GM12864 (cell line): ENCODE results near the gene ATG9A.

Experiments used
- DNase-seq: peaks from one replicate; pipeline ENCODE4 v3.0.0-alpha.2; 2011; ENCODE audit warnings: low read depth
- H3K4me3 ChIP-seq: 2 replicates; pipeline ENCODE4 v1.5.1; 2011; ENCODE audit warnings: mild to moderate bottlenecking, low read depth, low read length, control low read depth
- TF ChIP-seq, protein P1 (sequence below): IDR thresholded peaks from 2 replicates; pipeline ENCODE4 v1.5.1; 2011; ENCODE audit warnings: low read depth, mild to moderate bottlenecking, moderate library complexity, low read length, control low read depth, inconsistent platforms; ENCODE audit errors: missing control alignments

ATG9A gene

DNA sequence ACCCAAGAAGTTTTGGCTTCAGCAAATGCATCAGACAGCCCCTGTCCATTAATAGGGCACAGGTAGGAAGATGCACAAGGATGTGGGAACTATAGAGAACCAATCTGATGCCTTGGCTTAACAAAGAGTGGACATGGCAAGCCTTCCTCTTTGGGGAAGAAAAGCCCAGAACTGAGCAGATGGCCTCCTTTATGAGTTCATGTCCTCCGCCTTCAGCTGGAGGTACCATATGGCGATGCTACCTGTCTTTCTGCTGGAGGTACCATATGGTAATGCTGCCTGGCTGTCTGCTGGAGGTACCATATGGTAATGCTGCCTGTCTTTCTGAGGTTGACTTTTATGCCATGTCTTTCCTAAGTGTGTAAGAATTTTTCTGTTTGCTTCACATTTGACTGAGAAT lies 45.3 kb downstream of the ATG9A start:
- no peak for DNase-seq
- no peak overlapping the region for H3K4me3 ChIP-seq
- TF ChIP-seq, protein P1, sequence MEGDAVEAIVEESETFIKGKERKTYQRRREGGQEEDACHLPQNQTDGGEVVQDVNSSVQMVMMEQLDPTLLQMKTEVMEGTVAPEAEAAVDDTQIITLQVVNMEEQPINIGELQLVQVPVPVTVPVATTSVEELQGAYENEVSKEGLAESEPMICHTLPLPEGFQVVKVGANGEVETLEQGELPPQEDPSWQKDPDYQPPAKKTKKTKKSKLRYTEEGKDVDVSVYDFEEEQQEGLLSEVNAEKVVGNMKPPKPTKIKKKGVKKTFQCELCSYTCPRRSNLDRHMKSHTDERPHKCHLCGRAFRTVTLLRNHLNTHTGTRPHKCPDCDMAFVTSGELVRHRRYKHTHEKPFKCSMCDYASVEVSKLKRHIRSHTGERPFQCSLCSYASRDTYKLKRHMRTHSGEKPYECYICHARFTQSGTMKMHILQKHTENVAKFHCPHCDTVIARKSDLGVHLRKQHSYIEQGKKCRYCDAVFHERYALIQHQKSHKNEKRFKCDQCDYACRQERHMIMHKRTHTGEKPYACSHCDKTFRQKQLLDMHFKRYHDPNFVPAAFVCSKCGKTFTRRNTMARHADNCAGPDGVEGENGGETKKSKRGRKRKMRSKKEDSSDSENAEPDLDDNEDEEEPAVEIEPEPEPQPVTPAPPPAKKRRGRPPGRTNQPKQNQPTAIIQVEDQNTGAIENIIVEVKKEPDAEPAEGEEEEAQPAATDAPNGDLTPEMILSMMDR: no peak

DNA sequence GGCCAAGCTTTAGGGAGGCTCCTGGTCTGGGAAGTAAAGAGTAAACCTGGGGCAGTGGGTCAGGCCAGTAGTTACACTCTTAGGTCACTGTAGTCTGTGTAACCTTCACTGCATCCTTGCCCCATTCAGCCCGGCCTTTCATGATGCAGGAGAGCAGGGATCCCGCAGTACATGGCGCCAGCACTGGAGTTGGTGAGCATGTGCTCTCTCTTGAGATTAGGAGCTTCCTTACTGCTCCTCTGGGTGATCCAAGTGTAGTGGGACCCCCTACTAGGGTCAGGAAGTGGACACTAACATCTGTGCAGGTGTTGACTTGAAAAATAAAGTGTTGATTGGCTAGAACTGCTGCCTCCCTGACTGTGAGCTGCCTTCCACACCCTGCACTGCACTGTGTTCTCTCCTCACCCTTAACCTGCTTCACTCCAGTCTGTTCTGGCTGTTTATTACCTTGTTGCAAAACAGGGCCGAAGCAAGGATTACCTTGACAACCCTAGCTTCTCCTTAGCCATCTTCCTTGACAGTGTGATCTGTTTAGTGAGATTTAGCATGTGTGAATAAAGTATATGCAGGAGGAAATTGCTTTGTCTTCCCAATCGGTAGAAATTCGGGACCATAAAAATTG lies 46.2 kb downstream of the ATG9A start:
- no peak for DNase-seq
- TF ChIP-seq, protein P1: no peak
- H3K4me3 ChIP-seq: no peak overlapping the region

DNA sequence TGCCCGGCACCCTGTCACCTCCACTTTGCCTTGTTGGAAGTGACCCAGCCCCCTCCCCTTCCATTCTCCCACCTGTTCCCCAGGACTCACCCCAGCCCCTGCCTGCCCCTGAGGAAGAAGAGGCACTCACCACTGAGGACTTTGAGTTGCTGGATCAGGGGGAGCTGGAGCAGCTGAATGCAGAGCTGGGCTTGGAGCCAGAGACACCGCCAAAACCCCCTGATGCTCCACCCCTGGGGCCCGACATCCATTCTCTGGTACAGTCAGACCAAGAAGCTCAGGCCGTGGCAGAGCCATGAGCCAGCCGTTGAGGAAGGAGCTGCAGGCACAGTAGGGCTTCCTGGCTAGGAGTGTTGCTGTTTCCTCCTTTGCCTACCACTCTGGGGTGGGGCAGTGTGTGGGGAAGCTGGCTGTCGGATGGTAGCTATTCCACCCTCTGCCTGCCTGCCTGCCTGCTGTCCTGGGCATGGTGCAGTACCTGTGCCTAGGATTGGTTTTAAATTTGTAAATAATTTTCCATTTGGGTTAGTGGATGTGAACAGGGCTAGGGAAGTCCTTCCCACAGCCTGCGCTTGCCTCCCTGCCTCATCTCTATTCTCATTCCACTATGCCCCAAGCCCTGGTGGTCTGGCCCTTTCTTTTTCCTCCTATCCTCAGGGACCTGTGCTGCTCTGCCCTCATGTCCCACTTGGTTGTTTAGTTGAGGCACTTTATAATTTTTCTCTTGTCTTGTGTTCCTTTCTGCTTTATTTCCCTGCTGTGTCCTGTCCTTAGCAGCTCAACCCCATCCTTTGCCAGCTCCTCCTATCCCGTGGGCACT lies 46.9 kb downstream of the ATG9A start:
- TF ChIP-seq, protein P1: no peak
- no peak for DNase-seq

DNA sequence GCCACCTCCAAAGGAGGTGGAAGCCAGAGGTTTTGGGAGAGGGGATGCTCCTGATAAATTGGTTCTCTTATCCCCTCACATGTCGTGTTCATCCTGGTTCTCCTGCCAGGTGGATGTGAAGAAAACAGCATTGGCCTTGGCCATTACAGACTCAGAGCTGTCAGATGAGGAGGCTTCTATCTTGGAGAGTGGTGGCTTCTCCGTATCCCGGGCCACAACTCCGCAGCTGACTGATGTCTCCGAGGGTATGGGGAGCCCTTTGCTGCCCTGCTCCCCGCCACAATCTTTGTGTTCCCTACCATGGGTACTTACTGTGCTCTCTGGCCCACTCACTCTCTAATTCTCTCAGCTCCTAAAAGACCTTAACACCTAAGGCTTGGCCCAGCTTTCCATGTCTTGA lies 47.9 kb downstream of the ATG9A start:
- TF ChIP-seq, protein P1: no peak
- no peak for DNase-seq
- H3K4me3 ChIP-seq: no peak overlapping the region

More for the DNA sequence above, 46.9 kb downstream of the ATG9A start:
- H3K4me3 ChIP-seq: no peak overlapping the region

DNA sequence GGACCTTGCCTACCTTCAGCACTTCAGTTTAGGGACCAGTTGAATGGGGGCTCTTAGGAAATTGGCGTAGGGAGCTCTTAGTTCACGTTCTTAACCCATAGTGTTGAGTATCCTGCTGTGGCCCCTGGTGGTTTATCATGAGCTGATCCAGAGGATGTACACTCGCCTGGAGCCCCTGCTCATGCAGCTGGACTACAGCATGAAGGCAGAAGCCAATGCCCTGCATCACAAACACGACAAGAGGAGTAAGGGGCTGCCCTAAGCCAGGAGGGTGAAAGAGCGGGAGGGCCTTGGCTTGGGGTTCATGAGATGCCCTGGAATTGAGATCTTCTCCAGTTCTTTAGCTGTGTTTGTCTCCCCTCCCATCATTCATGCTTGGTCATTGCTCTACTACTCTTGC lies 48.5 kb downstream of the ATG9A start:
- TF ChIP-seq, protein P1: no peak
- no peak for DNase-seq
- H3K4me3 ChIP-seq: no peak overlapping the region

DNA sequence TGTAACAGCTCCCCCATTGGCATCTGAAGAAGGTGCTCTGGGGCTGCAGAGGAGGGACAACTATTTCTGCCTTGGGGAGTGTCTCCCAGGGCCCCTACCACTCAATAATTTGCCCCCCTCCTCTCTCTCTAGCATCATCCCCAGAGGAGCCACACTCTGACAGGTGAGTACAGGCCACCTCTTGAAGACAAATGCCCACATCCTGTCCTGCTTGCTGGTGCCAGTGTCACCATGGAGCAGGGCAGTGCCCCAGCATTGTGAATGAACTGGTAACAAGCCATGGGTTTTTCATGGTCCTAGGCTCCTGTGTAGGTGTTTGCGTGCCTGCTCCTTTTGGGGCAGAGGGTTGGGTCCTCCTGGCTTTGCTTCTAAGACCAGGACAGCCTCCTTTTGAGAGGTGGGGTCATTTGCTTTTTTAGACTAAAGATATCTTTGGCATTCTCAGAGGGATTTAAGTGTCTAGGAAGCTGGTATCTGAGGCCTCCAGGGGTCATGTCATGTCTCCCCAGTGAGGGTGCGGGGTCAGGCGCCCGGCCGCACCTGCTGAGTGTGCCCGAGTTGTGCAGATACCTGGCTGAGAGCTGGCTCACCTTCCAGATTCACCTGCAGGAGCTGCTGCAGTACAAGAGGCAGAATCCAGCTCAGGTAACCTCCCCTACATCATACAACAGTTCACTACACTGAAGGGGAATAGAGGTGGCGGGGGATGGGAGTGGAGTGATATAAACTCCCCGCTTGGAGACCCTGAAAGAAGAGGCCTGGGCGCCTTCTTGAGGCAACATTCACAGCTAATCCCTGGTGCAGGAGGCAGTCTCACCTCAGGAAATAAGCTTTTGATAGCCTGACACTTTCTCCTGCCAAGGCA lies 49.6 kb downstream of the ATG9A start:
- TF ChIP-seq, protein P1: no peak
- no peak for DNase-seq
- no peak overlapping the region for H3K4me3 ChIP-seq
